Suprapubic skin (tissue), 4 donors: ENCODE measurements around the gene PPM1H.

Source experiments
- POLR2A ChIP-seq, 2 donors: fragments of 450-650 bp; IDR thresholded peaks; one replicate each; pipeline ENCODE4 v1.6.1; 2017; ENCODE audit warnings: antibody characterized with exemption in 2 of 2, mild to moderate bottlenecking in 2 of 2, moderate library complexity in 2 of 2
- POLR2AphosphoS5 ChIP-seq, 3 donors: sonication (generic); formaldehyde crosslinking; IDR thresholded peaks; one replicate each; pipeline ENCODE4 v1.6.1; 2017; ENCODE audit warnings: antibody characterized with exemption in 3 of 3
- TF ChIP-seq, protein P1 (sequence below), 2 donors: fragments of 200-600 bp in 1 of 2; fragments of 450-650 bp in 1 of 2; sonication (generic) in 1 of 2; IDR thresholded peaks; one replicate each; pipeline ENCODE4 v1.5.1; 2016 to 2019; ENCODE audit warnings: antibody characterized with exemption in 2 of 2, mild to moderate bottlenecking in 1 of 2, moderate library complexity in 1 of 2

DNA sequence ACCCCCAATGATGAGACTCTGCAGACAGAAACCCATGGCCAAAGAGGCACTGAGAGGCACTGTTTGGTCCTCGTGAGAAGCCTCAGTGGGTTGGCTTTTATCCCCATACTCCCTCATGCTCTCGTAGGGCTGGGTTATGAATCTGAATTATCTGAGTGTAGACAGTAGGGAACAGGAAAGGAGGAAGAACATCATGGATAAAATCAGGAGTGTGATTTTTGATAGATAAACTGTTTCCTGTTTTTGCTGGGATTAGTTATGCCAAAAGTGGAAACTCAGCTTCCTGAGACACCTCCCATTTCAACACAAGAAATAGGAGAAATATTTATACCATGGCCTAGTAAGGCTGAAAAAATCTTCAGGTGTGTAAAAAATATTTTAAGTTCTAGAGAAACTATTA, 177.9 kb downstream of the PPM1H start:
- TF ChIP-seq, protein P1, sequence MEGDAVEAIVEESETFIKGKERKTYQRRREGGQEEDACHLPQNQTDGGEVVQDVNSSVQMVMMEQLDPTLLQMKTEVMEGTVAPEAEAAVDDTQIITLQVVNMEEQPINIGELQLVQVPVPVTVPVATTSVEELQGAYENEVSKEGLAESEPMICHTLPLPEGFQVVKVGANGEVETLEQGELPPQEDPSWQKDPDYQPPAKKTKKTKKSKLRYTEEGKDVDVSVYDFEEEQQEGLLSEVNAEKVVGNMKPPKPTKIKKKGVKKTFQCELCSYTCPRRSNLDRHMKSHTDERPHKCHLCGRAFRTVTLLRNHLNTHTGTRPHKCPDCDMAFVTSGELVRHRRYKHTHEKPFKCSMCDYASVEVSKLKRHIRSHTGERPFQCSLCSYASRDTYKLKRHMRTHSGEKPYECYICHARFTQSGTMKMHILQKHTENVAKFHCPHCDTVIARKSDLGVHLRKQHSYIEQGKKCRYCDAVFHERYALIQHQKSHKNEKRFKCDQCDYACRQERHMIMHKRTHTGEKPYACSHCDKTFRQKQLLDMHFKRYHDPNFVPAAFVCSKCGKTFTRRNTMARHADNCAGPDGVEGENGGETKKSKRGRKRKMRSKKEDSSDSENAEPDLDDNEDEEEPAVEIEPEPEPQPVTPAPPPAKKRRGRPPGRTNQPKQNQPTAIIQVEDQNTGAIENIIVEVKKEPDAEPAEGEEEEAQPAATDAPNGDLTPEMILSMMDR (IDR thresholded peaks at IDR 0.05): no peak
- no peak for TF ChIP-seq POLR2A (IDR thresholded peaks at IDR 0.05)
- no peak for TF ChIP-seq POLR2AphosphoS5 (IDR thresholded peaks at IDR 0.05)
